Neuronal stem cell (in vitro differentiated cells): ENCODE results near the gene DNAH11.

Source experiments
- DNase-seq: peaks from one replicate; pipeline ENCODE4 v3.0.0-alpha.2; 2013; ENCODE audit warnings: low spot score
- H2AFZ ChIP-seq: one replicate; pipeline ENCODE4 v1.6.1; 2013; ENCODE audit warnings: mild to moderate bottlenecking, low read length, inconsistent platforms
- H2AK5ac ChIP-seq: 2 replicates; pipeline ENCODE4 v1.6.1; 2013; ENCODE audit warnings: low read depth, mild to moderate bottlenecking, inconsistent platforms, low read length, moderate library complexity, mixed read lengths
- H2BK120ac ChIP-seq: 2 replicates; pipeline ENCODE4 v1.6.1; 2013; ENCODE audit warnings: low read depth, mild to moderate bottlenecking, inconsistent platforms, low read length, moderate library complexity, mixed read lengths
- H2BK12ac ChIP-seq: one replicate; pipeline ENCODE4 v1.6.1; 2013; ENCODE audit warnings: low read length, inconsistent platforms
- H2BK15ac ChIP-seq: 2 replicates; pipeline ENCODE4 v1.6.1; 2013; ENCODE audit warnings: mild to moderate bottlenecking, low read length, inconsistent platforms, mixed read lengths
- H2BK5ac ChIP-seq: one replicate; pipeline ENCODE4 v1.6.1; 2013; ENCODE audit warnings: inconsistent platforms, mild to moderate bottlenecking, low read length, moderate library complexity
- H3K14ac ChIP-seq: one replicate; pipeline ENCODE4 v1.6.1; 2013; ENCODE audit warnings: low read length, inconsistent platforms
- H3K18ac ChIP-seq: 2 replicates; pipeline ENCODE4 v1.6.1; 2013; ENCODE audit warnings: low read length, inconsistent platforms
- H3K23ac ChIP-seq: 2 replicates; pipeline ENCODE4 v1.6.1; 2013; ENCODE audit warnings: low read depth, mild to moderate bottlenecking, mixed read lengths, low read length, inconsistent platforms; ENCODE audit not compliant: poor library complexity
- H3K27ac ChIP-seq: replicated peaks from 3 replicates; pipeline ENCODE4 v1.5.1; 2013; ENCODE audit warnings: low read length, inconsistent platforms
- H3K27me3 ChIP-seq, 3 experiments: 2 replicates each; pipeline ENCODE4 v1.6.1; 2013; ENCODE audit warnings: low read length in 3 of 3, mild to moderate bottlenecking in 2 of 3, inconsistent platforms in 1 of 3, low read depth in 1 of 3, mixed read lengths in 1 of 3, moderate library complexity in 1 of 3; ENCODE audit not compliant: control insufficient read depth in 3 of 3, insufficient read depth in 3 of 3
- H3K36me3 ChIP-seq, 2 donors: replicated peaks in 1 of 2; 2 replicates each; pipeline ENCODE4 v1.6.1; 2013; ENCODE audit warnings: low read length in 2 of 2; ENCODE audit not compliant: control insufficient read depth in 2 of 2, insufficient read depth in 2 of 2
- H3K4ac ChIP-seq: 2 replicates; pipeline ENCODE4 v1.6.1; 2013; ENCODE audit warnings: inconsistent platforms, mild to moderate bottlenecking, low read length, moderate library complexity
- H3K4me1 ChIP-seq, 2 donors: 1 replicate in 1 of 2; 2 replicates in 1 of 2; pipeline ENCODE4 v1.6.1; 2013; ENCODE audit warnings: low read length in 2 of 2, low read depth in 1 of 2; ENCODE audit not compliant: control insufficient read depth in 2 of 2, insufficient read depth in 1 of 2
- H3K4me2 ChIP-seq: one replicate; pipeline ENCODE4 v1.6.1; 2013; ENCODE audit warnings: mild to moderate bottlenecking, low read length, inconsistent platforms; ENCODE audit not compliant: insufficient read depth, poor library complexity, severe bottlenecking
- H3K4me3 ChIP-seq, 2 donors: 2 replicates each; pipeline ENCODE4 v1.5.1; 2013; ENCODE audit warnings: low read length in 2 of 2, mild to moderate bottlenecking in 2 of 2, inconsistent platforms in 1 of 2, moderate library complexity in 1 of 2
- H3K79me1 ChIP-seq: one replicate; pipeline ENCODE4 v1.6.1; 2013; ENCODE audit warnings: low read depth, mild to moderate bottlenecking, inconsistent platforms, low read length, moderate library complexity
- H3K9ac ChIP-seq: one replicate; pipeline ENCODE4 v1.6.1; 2013; ENCODE audit warnings: mild to moderate bottlenecking, low read depth, low read length, inconsistent platforms; ENCODE audit not compliant: poor library complexity
- H3K9me3 ChIP-seq, 2 donors: replicated peaks in 1 of 2; 2 replicates each; pipeline versions ENCODE3 to v1.6.1; 2013; ENCODE audit warnings: low read length in 2 of 2, mild to moderate bottlenecking in 2 of 2, inconsistent platforms in 1 of 2, low read depth in 1 of 2, mixed read lengths in 1 of 2, moderate library complexity in 1 of 2; ENCODE audit not compliant: control insufficient read depth in 2 of 2, insufficient read depth in 1 of 2
- H4K8ac ChIP-seq: one replicate; pipeline ENCODE4 v1.6.1; 2013; ENCODE audit warnings: low read depth, mild to moderate bottlenecking, inconsistent platforms, low read length, moderate library complexity
- H4K91ac ChIP-seq: one replicate; pipeline ENCODE4 v1.6.1; 2013; ENCODE audit warnings: low read length, low read depth, mild to moderate bottlenecking, inconsistent platforms; ENCODE audit not compliant: poor library complexity
- WGBS, 2 donors: extraction: QIAGEN DNeasy Blood & Tissue Kit; methylation state at CpG; one replicate each; pipeline ENCODE4 v1.1.7; 2013; ENCODE audit warnings: missing lambda C conversion rate in 2 of 2, mixed read lengths in 1 of 2; ENCODE audit not compliant: insufficient read length in 2 of 2, insufficient replicate concordance in 1 of 2; ENCODE audit errors: extremely low coverage in 2 of 2; 5-methylcytosine and 5-hydroxymethylcytosine counted together

DNAH11 gene

DNA sequence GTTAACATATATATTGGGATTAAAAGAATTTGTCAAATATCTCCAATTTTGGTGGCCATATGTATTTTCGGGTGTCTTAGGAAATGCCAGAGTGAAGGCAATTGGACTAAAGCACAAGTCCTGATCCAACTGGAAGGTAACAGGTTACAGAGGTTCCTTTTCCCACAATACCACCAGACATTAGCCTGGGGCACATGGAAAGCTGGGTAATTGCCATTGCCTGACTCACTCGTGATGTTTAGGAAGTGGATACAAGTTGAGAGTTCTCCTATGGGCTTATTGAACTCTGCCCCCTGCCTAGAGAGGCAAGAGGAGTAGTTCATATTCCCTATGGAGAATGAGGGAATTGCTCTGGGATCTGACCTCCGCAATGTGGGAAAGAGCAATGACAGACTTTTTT lies 5.7 kb downstream of the DNAH11 start:
- Histone ChIP-seq H3K4ac (no peak overlapping the region), H3K4me1 (no peaks in the 10 kb centered on the region), H3K18ac (no peak overlapping the region), H3K27me3 (peaks cover 0 to 39% (median 7%) of the 10 kb centered on the region in 3 experiments), H3K4me2 (no peak overlapping the region), H4K8ac (no peak overlapping the region), H3K9ac (no peak overlapping the region), H3K79me1 (no peaks in the 10 kb centered on the region), H3K23ac (no peak overlapping the region), H2AFZ (no peak overlapping the region), H2BK12ac (no peak overlapping the region), H4K91ac (no peak overlapping the region), H3K9me3 (no peaks in the 10 kb centered on the region), H3K14ac (no peak overlapping the region), H2BK15ac (no peak overlapping the region), H2BK120ac (no peak overlapping the region), H2AK5ac (no peak overlapping the region), H3K36me3 (no peaks in the 10 kb centered on the region), H3K27ac (no peak overlapping the region), H3K4me3 (no peak overlapping the region), H2BK5ac (no peak overlapping the region)
- no peak for DNase-seq
- WGBS, 2 donors, result no CpG with 5 or more reads among the region's 3 CpGs

DNA sequence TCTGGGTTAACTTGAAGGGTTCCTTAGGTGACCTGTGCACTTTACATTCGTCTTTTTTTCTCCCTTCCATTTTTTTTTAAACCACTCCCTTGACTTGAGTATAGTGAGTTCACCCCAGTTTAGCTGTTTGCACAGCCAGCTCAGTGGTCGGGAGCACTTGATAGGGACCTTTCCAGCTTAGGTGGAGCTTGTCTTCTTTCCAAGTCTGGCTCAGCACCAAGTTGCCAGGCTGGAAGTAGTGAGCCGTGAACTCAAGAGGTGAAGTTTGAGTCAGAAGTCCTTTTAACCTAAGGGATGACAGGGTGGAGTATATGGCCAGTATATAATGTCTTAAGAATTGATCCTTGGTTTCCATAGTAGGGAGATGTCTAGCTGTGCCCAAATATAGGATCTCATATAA lies 7.2 kb downstream of the DNAH11 start:
- no peaks in the 10 kb centered on the region for H3K4me1 ChIP-seq
- no peak overlapping the region for H3K4me3 ChIP-seq
- H3K23ac ChIP-seq, result no peak overlapping the region
- no peak overlapping the region for H2BK15ac ChIP-seq
- H3K4me2 ChIP-seq, result no peak overlapping the region
- no peaks in the 10 kb centered on the region for H3K79me1 ChIP-seq
- WGBS, 2 donors, result no CpG with 5 or more reads among the region's 3 CpGs
- peaks cover 0 to 24% (median 0%) of the 10 kb centered on the region in 3 experiments for H3K27me3 ChIP-seq
- no peak overlapping the region for H3K9ac ChIP-seq
- no peak overlapping the region for H2BK120ac ChIP-seq
- no peaks in the 10 kb centered on the region for H3K9me3 ChIP-seq
- no peak overlapping the region for H4K8ac ChIP-seq
- no peak overlapping the region for H2BK5ac ChIP-seq
- no peak overlapping the region for H4K91ac ChIP-seq
- no peak overlapping the region for H3K27ac ChIP-seq
- H3K36me3 ChIP-seq, result no peaks in the 10 kb centered on the region
- no peak overlapping the region for H3K4ac ChIP-seq
- no peak overlapping the region for H2BK12ac ChIP-seq
- no peak overlapping the region for H2AFZ ChIP-seq
- no peak overlapping the region for H3K14ac ChIP-seq
- no peak overlapping the region for H3K18ac ChIP-seq
- H2AK5ac ChIP-seq, result no peak overlapping the region
- no peak for DNase-seq

DNA sequence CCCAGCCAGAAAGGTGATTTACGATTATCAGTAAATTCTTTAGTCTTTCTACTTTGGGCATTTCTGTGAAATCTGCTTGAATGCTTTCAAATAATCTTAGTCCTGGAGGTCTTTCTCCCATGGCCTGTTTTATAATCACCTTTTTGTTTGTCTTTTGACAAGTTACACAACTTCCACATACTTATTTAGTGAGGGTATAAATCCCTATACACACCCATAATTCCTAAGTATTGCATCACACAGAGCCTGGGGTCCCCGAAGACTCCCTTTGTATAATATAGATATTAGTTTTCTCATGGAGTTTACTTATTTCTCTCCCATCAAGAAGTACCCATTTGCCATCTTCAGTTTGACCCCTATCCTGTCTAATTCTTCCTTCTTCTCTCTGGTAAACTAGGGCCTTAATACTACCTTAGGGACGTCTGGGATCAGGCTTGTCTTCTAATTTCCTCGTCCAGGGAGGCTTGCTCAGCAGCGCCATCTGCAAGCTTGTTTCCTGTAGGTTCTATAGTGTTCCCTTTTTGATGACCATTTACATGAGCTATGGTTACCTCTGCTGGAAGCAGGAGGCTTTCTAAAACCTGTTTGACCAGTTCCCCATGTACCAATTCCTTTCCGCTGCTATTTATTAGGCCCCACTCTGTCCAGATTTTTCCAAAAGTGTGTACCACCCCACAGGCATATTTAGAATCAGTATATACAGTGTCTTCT lies 8.1 kb downstream of the DNAH11 start:
- no peak overlapping the region for H2BK5ac ChIP-seq
- H3K4me3 ChIP-seq, result no peak overlapping the region
- H3K79me1 ChIP-seq, result no peaks in the 10 kb centered on the region
- H2AK5ac ChIP-seq, result no peak overlapping the region
- H3K9me3 ChIP-seq, result no peaks in the 10 kb centered on the region
- H3K9ac ChIP-seq, result no peak overlapping the region
- H3K23ac ChIP-seq, result no peak overlapping the region
- no peaks in the 10 kb centered on the region for H3K4me1 ChIP-seq
- no peak overlapping the region for H3K18ac ChIP-seq
- peaks cover 0 to 15% (median 0%) of the 10 kb centered on the region in 3 experiments for H3K27me3 ChIP-seq
- no peak overlapping the region for H4K91ac ChIP-seq
- no CpG with 5 or more reads among the region's 6 CpGs for WGBS, 2 donors
- no peak overlapping the region for H2BK12ac ChIP-seq
- H3K4ac ChIP-seq, result no peak overlapping the region
- H2BK15ac ChIP-seq, result no peak overlapping the region
- no peak overlapping the region for H2AFZ ChIP-seq
- no peak overlapping the region for H3K27ac ChIP-seq
- H3K14ac ChIP-seq, result no peak overlapping the region
- no peak overlapping the region for H4K8ac ChIP-seq
- H2BK120ac ChIP-seq, result no peak overlapping the region
- no peak overlapping the region for H3K4me2 ChIP-seq
- H3K36me3 ChIP-seq, result no peaks in the 10 kb centered on the region
- DNase-seq, result no peak

DNA sequence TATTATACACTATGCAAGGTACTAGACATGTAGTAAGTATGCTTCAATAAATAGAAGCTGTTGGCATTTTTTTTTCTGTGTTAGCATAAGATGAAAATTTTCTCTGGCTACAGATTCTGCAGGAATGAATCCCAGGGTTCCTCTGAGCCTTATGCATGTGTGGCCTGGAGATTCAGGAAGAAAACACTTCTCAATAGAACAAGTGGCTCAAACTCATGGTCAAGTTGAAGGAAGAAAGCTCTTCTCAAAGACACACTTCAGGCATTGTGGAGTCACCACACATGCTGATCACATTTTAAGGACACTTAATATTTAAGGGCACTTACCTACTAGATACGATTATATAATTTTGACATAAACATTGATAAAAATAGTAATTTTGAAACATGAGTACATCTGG lies 19.5 kb downstream of the DNAH11 start:
- Histone ChIP-seq H3K18ac (no peak overlapping the region), H3K4me2 (no peak overlapping the region), H3K4me3 (no peak overlapping the region), H2BK15ac (no peak overlapping the region), H4K8ac (no peak overlapping the region), H2AK5ac (no peak overlapping the region), H3K79me1 (no peaks in the 10 kb centered on the region), H3K4ac (no peak overlapping the region), H3K27me3 (peaks cover 0 to 3% (median 0%) of the 10 kb centered on the region in 3 experiments), H3K9ac (no peak overlapping the region), H2BK12ac (no peak overlapping the region), H2BK120ac (no peak overlapping the region), H2BK5ac (no peak overlapping the region), H3K14ac (no peak overlapping the region), H4K91ac (no peak overlapping the region), H3K36me3 (no peaks in the 10 kb centered on the region), H3K4me1 (no peaks in the 10 kb centered on the region), H3K23ac (no peak overlapping the region), H3K9me3 (no peaks in the 10 kb centered on the region), H2AFZ (no peak overlapping the region), H3K27ac (no peak overlapping the region)
- WGBS, 2 donors, result no CpG with 5 or more reads among the region's 1 CpG
- DNase-seq, result no peak
